ENCODE results near the gene PTPRM.

The PTPRM gene

GRCh38 chr18:8299054-8299980 is 732.2 kb downstream of the PTPRM start:
- no peak for DNase-seq

GRCh38 chr18:8300751-8301410 is 733.8 kb downstream of the PTPRM start:
- no peak for DNase-seq

- DNase-seq = no peak
Observed at GRCh38 chr18:8301427-8302172, 734.5 kb downstream of the PTPRM start.

GRCh38 chr18:8303151-8303755 is 736.1 kb downstream of the PTPRM start:
- no peak for DNase-seq

- no peak for DNase-seq
Observed at GRCh38 chr18:8307960-8308359, 740.8 kb downstream of the PTPRM start.

- no peak for DNase-seq
Observed at GRCh38 chr18:8313043-8313442, 745.9 kb downstream of the PTPRM start.

GRCh38 chr18:8314124-8314523 is 747.0 kb downstream of the PTPRM start:
- DNase-seq = no peak

- no peak for DNase-seq
Observed at GRCh38 chr18:8319798-8320489, 752.8 kb downstream of the PTPRM start.

GRCh38 chr18:8322486-8322885 is 755.4 kb downstream of the PTPRM start:
- DNase-seq = no peak

- DNase-seq = no peak
Observed at GRCh38 chr18:8324343-8325065, 757.4 kb downstream of the PTPRM start.

GRCh38 chr18:8326763-8327394 is 759.8 kb downstream of the PTPRM start:
- DNase-seq = no peak

- DNase-seq = no peak
Observed at GRCh38 chr18:8328126-8328525, 761.0 kb downstream of the PTPRM start.

- no peak for DNase-seq
Observed at GRCh38 chr18:8329186-8329771, 762.2 kb downstream of the PTPRM start.

GRCh38 chr18:8330575-8330974 is 763.5 kb downstream of the PTPRM start:
- DNase-seq = no peak

GRCh38 chr18:8332286-8332685 is 765.2 kb downstream of the PTPRM start:
- DNase-seq = no peak

- DNase-seq = no peak
Observed at GRCh38 chr18:8333961-8334360, 766.8 kb downstream of the PTPRM start.

GRCh38 chr18:8337211-8337610 is 770.1 kb downstream of the PTPRM start:
- no peak for DNase-seq

- no peak for DNase-seq
Observed at GRCh38 chr18:8339210-8339609, 772.1 kb downstream of the PTPRM start.

GRCh38 chr18:8339952-8340351 is 772.8 kb downstream of the PTPRM start:
- DNase-seq = no peak

GRCh38 chr18:8341481-8342230 is 774.5 kb downstream of the PTPRM start:
- no peak for DNase-seq
